Hepatocyte (in vitro differentiated cells): ENCODE measurements around the gene EFEMP2.

ENCODE experiments used
- CTCF ChIP-seq: fragments of 200-600 bp; sonication (generic); IDR thresholded peaks from 2 replicates; pipeline ENCODE4 v1.5.1; 2016; ENCODE audit warnings: antibody characterized with exemption, mild to moderate bottlenecking; ENCODE audit not compliant: poor library complexity
- EZH2phosphoT487 ChIP-seq: fragments of 200-600 bp; sonication (generic); IDR thresholded peaks from one replicate; pipeline ENCODE4 v1.6.1; 2018; ENCODE audit warnings: antibody characterized with exemption, mild to moderate bottlenecking, low read depth, moderate library complexity; ENCODE audit not compliant: unreplicated experiment, severe bottlenecking

GRCh38 chr11:65873318-65874156 is 937 bp upstream of the EFEMP2 start:
- no peak for TF ChIP-seq CTCF
- no peak for TF ChIP-seq EZH2phosphoT487
